ENCODE results near the gene CIZ1.
A peak's percentile ranks its signal among the peaks of the same experiment; 100 is the strongest.

The CIZ1 gene

GRCh38 chr9:128123451-128124080, 67.8 kb downstream of the CIZ1 start:
- DNase-seq = no peak

- no peak for DNase-seq
Observed at GRCh38 chr9:128122809-128123175, 68.6 kb downstream of the CIZ1 start.

- no peak for DNase-seq
Observed at GRCh38 chr9:128121924-128122808, 69.2 kb downstream of the CIZ1 start.

GRCh38 chr9:128121466-128121810, 69.9 kb downstream of the CIZ1 start:
- no peak for DNase-seq

- DNase-seq = no peak
Observed at GRCh38 chr9:128120741-128121465, 70.5 kb downstream of the CIZ1 start.

- DNase-seq = no peak
Observed at GRCh38 chr9:128120061-128120740, 71.2 kb downstream of the CIZ1 start.

GRCh38 chr9:128118971-128119665, 72.3 kb downstream of the CIZ1 start:
- DNase-seq = no peak

GRCh38 chr9:128118472-128118857, 72.9 kb downstream of the CIZ1 start:
- no peak for DNase-seq

- DNase-seq = peak; percentile 95
Observed at GRCh38 chr9:128117613-128118471, 73.5 kb downstream of the CIZ1 start.

- no peak for DNase-seq
Observed at GRCh38 chr9:128116104-128117083, 75.0 kb downstream of the CIZ1 start.
